Ishikawa (cell line): ENCODE results near the gene CLSTN1.

Experiments
- CEBPB ChIP-seq: IDR thresholded peaks from 2 replicates; pipeline ENCODE4 v1.6.1; 2012
- CREB1 ChIP-seq: IDR thresholded peaks from 2 replicates; pipeline ENCODE4 v1.6.1; 2012; ENCODE audit warnings: low read depth
- EGR1 ChIP-seq: IDR thresholded peaks from 2 replicates; pipeline ENCODE4 v1.6.1; 2012
- EP300 ChIP-seq: IDR thresholded peaks from 2 replicates; pipeline ENCODE4 v1.6.1; 2012; ENCODE audit warnings: borderline replicate concordance
- FOXM1 ChIP-seq: IDR thresholded peaks from 2 replicates; pipeline ENCODE4 v1.6.1; 2012; ENCODE audit warnings: low read depth, borderline replicate concordance
- RAD21 ChIP-seq: IDR thresholded peaks from 2 replicates; pipeline ENCODE4 v1.6.1; 2012; ENCODE audit warnings: low read depth
- TAF1 ChIP-seq: IDR thresholded peaks from 2 replicates; pipeline ENCODE4 v1.6.1; 2012; ENCODE audit warnings: low read depth, mild to moderate bottlenecking
- TCF12 ChIP-seq: IDR thresholded peaks from 2 replicates; pipeline ENCODE4 v1.6.1; 2012; ENCODE audit warnings: low read depth
- TEAD4 ChIP-seq: IDR thresholded peaks from 2 replicates; pipeline ENCODE4 v1.6.1; 2012
- YY1 ChIP-seq: IDR thresholded peaks from 2 replicates; pipeline ENCODE4 v1.6.1; 2012; ENCODE audit warnings: low read depth
- ZBTB7A ChIP-seq: IDR thresholded peaks from 2 replicates; pipeline ENCODE4 v1.6.1; 2012; ENCODE audit warnings: low read depth
- TF ChIP-seq, protein P1 (sequence below): IDR thresholded peaks from 2 replicates; pipeline ENCODE4 v1.6.1; 2012; ENCODE audit warnings: low read depth, mild to moderate bottlenecking
- TF ChIP-seq, protein P2 (sequence below): IDR thresholded peaks from 2 replicates; pipeline ENCODE4 v1.6.1; 2012
- TF ChIP-seq, protein P3 (sequence below): IDR thresholded peaks from 2 replicates; pipeline ENCODE4 v1.6.1; 2012

DNA sequence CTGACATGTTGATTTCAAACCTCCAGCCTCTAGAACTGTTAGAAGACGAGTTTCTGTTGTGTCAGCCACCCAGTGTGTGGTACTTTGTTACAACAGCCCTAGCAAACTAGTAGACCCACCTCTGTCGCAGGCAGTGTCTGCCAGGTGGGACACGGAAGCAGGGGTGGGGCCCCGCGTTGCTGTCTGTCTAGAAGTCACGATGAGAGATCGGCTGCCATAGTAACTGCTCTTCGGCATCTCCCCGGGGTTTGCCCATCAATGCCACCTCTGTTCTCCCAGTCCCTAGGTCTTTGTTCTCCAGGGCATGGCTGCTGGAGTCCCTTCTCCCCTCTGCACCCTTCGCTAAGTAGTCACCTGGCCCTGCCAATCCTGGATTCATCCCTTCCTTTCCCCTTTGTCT, 15.2 kb upstream of the CLSTN1 start:
- TF ChIP-seq RAD21 (no peak), FOXM1 (no peak), CREB1 (no peak), CEBPB (no peak), TAF1 (no peak), EGR1 (no peak), EP300 (no peak), YY1 (no peak), ZBTB7A (no peak), TEAD4 (no peak), TCF12 (no peak)
- TF ChIP-seq, protein P1, sequence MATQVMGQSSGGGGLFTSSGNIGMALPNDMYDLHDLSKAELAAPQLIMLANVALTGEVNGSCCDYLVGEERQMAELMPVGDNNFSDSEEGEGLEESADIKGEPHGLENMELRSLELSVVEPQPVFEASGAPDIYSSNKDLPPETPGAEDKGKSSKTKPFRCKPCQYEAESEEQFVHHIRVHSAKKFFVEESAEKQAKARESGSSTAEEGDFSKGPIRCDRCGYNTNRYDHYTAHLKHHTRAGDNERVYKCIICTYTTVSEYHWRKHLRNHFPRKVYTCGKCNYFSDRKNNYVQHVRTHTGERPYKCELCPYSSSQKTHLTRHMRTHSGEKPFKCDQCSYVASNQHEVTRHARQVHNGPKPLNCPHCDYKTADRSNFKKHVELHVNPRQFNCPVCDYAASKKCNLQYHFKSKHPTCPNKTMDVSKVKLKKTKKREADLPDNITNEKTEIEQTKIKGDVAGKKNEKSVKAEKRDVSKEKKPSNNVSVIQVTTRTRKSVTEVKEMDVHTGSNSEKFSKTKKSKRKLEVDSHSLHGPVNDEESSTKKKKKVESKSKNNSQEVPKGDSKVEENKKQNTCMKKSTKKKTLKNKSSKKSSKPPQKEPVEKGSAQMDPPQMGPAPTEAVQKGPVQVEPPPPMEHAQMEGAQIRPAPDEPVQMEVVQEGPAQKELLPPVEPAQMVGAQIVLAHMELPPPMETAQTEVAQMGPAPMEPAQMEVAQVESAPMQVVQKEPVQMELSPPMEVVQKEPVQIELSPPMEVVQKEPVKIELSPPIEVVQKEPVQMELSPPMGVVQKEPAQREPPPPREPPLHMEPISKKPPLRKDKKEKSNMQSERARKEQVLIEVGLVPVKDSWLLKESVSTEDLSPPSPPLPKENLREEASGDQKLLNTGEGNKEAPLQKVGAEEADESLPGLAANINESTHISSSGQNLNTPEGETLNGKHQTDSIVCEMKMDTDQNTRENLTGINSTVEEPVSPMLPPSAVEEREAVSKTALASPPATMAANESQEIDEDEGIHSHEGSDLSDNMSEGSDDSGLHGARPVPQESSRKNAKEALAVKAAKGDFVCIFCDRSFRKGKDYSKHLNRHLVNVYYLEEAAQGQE: no peak
- TF ChIP-seq, protein P2, sequence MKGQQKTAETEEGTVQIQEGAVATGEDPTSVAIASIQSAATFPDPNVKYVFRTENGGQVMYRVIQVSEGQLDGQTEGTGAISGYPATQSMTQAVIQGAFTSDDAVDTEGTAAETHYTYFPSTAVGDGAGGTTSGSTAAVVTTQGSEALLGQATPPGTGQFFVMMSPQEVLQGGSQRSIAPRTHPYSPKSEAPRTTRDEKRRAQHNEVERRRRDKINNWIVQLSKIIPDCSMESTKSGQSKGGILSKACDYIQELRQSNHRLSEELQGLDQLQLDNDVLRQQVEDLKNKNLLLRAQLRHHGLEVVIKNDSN: no peak
- TF ChIP-seq, protein P3, sequence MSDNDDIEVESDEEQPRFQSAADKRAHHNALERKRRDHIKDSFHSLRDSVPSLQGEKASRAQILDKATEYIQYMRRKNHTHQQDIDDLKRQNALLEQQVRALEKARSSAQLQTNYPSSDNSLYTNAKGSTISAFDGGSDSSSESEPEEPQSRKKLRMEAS: no peak
